HCT116 (cell line): ENCODE data around the gene PPP3CB. TPM values are rescaled to one million over a fixed set of nuclear protein-coding genes. Genes with fewer than 3 reads are reported as not detected.

Experiments used
- ATAC-seq: fragments of 200-7000 bp; cut with Tn5 transposase; 2 replicates; pipeline ENCODE4 v1.9.1; 2020; ENCODE audit warnings: mild to moderate bottlenecking, moderate library complexity
- BruUV-seq: library from RNA; stranded (reverse); fragments of 400-500 nt; replicated peaks from 2 replicates; lab custom pipeline; 2021; lab: Mats Ljungman, UMichigan
- CTCF ChIA-PET: fragments of 300-600 bp; sonication (Branson Sonifier 250); formaldehyde crosslinking; loops from one replicate; lab custom pipeline; 2021; ENCODE audit warnings: antibody characterized with exemption; lab: Charles Lee
- POLR2A ChIA-PET: fragments of 300-600, 350-600 bp; sonication (Branson Sonifier 250); formaldehyde crosslinking; loops from one replicate; lab custom pipeline; 2021; ENCODE audit warnings: antibody characterized with exemption; lab: Charles Lee
- RAD21 ChIA-PET, 2 experiments: fragments of 300-600 bp; sonication (Branson Sonifier 250); formaldehyde crosslinking; loops; one replicate each; lab custom pipeline; 2023; ENCODE audit warnings: low total read pairs in 2 of 2; ENCODE audit not compliant: uncharacterized antibody in 2 of 2, unreplicated experiment in 2 of 2, low non-redundant PET in 1 of 2; lab: Charles Lee
- DNase-seq: peaks from one replicate; pipeline ENCODE4 v3.0.0-alpha.2; 2010; ENCODE audit warnings: low read depth, low spot score
- H2AFZ ChIP-seq: fragments of 200-600 bp; shearing (Covaris generic), sonication (generic); 2 replicates; pipeline ENCODE4 v1.6.1; 2017; ENCODE audit warnings: low read depth, mixed run types, mixed read lengths, antibody characterized with exemption, low read length; ENCODE audit not compliant: poor library complexity, severe bottlenecking
- H3K27ac ChIP-seq: 2 replicates; pipeline ENCODE4 v1.5.1; 2012; ENCODE audit warnings: low read depth, low read length
- H3K27me3 ChIP-seq: fragments of 200-600 bp; sonication (generic); 2 replicates; pipeline ENCODE4 v1.6.1; 2016; ENCODE audit warnings: mixed run types, low read length, mixed read lengths; ENCODE audit not compliant: insufficient read depth
- H3K36me3 ChIP-seq, 2 experiments: fragments of 200-500 bp in 1 of 2; fragments of 200-600 bp in 1 of 2; sonication (Bioruptor generic) in 1 of 2; sonication (generic) in 1 of 2; 2 replicates each; pipeline versions ENCODE4 v1.5.1 to v1.6.1; 2014 to 2016; ENCODE audit warnings: low read length in 2 of 2, inconsistent platforms in 1 of 2, mixed read lengths in 1 of 2, mixed run types in 1 of 2; ENCODE audit not compliant: insufficient read depth in 2 of 2, control insufficient read depth in 1 of 2
- H3K4me1 ChIP-seq, 2 experiments: fragments of 200-600 bp in 1 of 2; sonication (generic) in 1 of 2; 2 replicates each; pipeline versions ENCODE4 v1.5.1 to v1.6.1; 2012 to 2017; ENCODE audit warnings: low read length in 2 of 2, inconsistent platforms in 1 of 2, mild to moderate bottlenecking in 1 of 2, mixed read lengths in 1 of 2, mixed run types in 1 of 2, moderate library complexity in 1 of 2; ENCODE audit not compliant: insufficient read depth in 2 of 2, control insufficient read depth in 1 of 2
- H3K4me2 ChIP-seq: fragments of 200-600 bp; sonication (generic); 2 replicates; pipeline ENCODE4 v1.6.1; 2017; ENCODE audit warnings: mixed run types, low read length, mixed read lengths
- H3K4me3 ChIP-seq, 2 experiments: fragments of 200-600 bp in 1 of 2; sonication (generic) in 1 of 2; replicated peaks in 1 of 2; 2 replicates each; pipeline ENCODE4 v1.5.1; 2011 to 2016; ENCODE audit warnings: low read length in 2 of 2, control low read depth in 1 of 2, low read depth in 1 of 2, mild to moderate bottlenecking in 1 of 2, mixed read lengths in 1 of 2, mixed run types in 1 of 2
- H3K79me2 ChIP-seq: fragments of 200-600 bp; sonication (generic); 2 replicates; pipeline ENCODE4 v1.6.1; 2017; ENCODE audit warnings: mild to moderate bottlenecking, mixed run types, low read length, moderate library complexity, mixed read lengths; ENCODE audit not compliant: insufficient read depth
- H3K9ac ChIP-seq: fragments of 200-600 bp; sonication (generic); 2 replicates; pipeline ENCODE4 v1.6.1; 2016; ENCODE audit warnings: low read length, mixed read lengths
- H3K9me2 ChIP-seq: fragments of 200-600 bp; sonication (generic), shearing (Covaris generic); 2 replicates; pipeline ENCODE4 v1.6.1; 2017; ENCODE audit warnings: mixed run types, mild to moderate bottlenecking, moderate library complexity; ENCODE audit not compliant: insufficient read depth
- H3K9me3 ChIP-seq, 2 experiments: fragments of 200-500 bp in 1 of 2; fragments of 200-600 bp in 1 of 2; sonication (Bioruptor generic) in 1 of 2; sonication (generic) in 1 of 2; 2 replicates each; pipeline ENCODE4 v1.6.1; 2014 to 2017; ENCODE audit warnings: low read length in 2 of 2, mixed read lengths in 2 of 2, inconsistent platforms in 1 of 2, low read depth in 1 of 2, mild to moderate bottlenecking in 1 of 2, mixed run types in 1 of 2, moderate library complexity in 1 of 2; ENCODE audit not compliant: control insufficient read depth in 1 of 2, insufficient read depth in 1 of 2
- H4K20me1 ChIP-seq: fragments of 200-600 bp; sonication (generic), shearing (Covaris generic); 2 replicates; pipeline ENCODE4 v1.6.1; 2017; ENCODE audit warnings: mixed run types, mild to moderate bottlenecking, moderate library complexity; ENCODE audit not compliant: insufficient read depth
- CBX3 ChIP-seq: IDR thresholded peaks from 2 replicates; pipeline ENCODE4 v1.6.1; 2012; ENCODE audit warnings: low read depth
- EGR1 ChIP-seq: IDR thresholded peaks from 2 replicates; pipeline ENCODE4 v1.6.1; 2012; ENCODE audit warnings: low read depth
- ELF1 ChIP-seq: IDR thresholded peaks from 2 replicates; pipeline ENCODE4 v1.6.1; 2012; ENCODE audit warnings: low read depth, borderline replicate concordance
- EZH2 ChIP-seq: fragments of 200-600 bp; sonication (generic); IDR thresholded peaks from 2 replicates; pipeline ENCODE4 v1.6.1; 2017; ENCODE audit warnings: antibody characterized with exemption, mixed run types
- EZH2phosphoT487 ChIP-seq: fragments of 200-600 bp; IDR thresholded peaks from 2 replicates; pipeline ENCODE4 v1.6.1; 2018; ENCODE audit warnings: antibody characterized with exemption, borderline replicate concordance
- JUND ChIP-seq: IDR thresholded peaks from 2 replicates; pipeline ENCODE4 v1.6.1; 2012
- POLR2A ChIP-seq: IDR thresholded peaks from 2 replicates; pipeline ENCODE4 v1.7.0; 2011; ENCODE audit warnings: borderline replicate concordance; ENCODE audit not compliant: insufficient read depth, insufficient read length; ENCODE audit errors: extremely low read depth
- SIN3A ChIP-seq: IDR thresholded peaks from 2 replicates; pipeline ENCODE4 v1.6.1; 2012; ENCODE audit warnings: low read depth
- SP1 ChIP-seq: IDR thresholded peaks from 2 replicates; pipeline ENCODE4 v1.6.1; 2012; ENCODE audit warnings: low read depth
- SRF ChIP-seq: IDR thresholded peaks from 2 replicates; pipeline ENCODE4 v1.6.1; 2012; ENCODE audit warnings: low read depth
- YY1 ChIP-seq: IDR thresholded peaks from 2 replicates; pipeline ENCODE4 v1.6.1; 2011; ENCODE audit warnings: low read length, low read depth, moderate library complexity, mild to moderate bottlenecking; ENCODE audit not compliant: insufficient replicate concordance; ENCODE audit errors: extremely low read depth
- ZFX ChIP-seq: fragments of 450-650 bp; IDR thresholded peaks from 2 replicates; pipeline ENCODE4 v1.6.1; 2017
- intact Hi-C: fragments of 100-400 bp; cut with micrococcal nuclease; formaldehyde crosslinking; loops from 2 replicates; pipeline ENCODE4 v1.10.0; 2022
- total RNA-seq: library from RNA; stranded (reverse); gene quantifications from one replicate; pipeline ENCODE4 v1.2.1, GENCODE V29; 2021; ENCODE audit not compliant: unreplicated experiment
- TF ChIP-seq, protein P1 (sequence below): IDR thresholded peaks from 2 replicates; pipeline ENCODE4 v1.6.1; 2011; ENCODE audit warnings: mild to moderate bottlenecking, low read length, moderate library complexity; ENCODE audit not compliant: insufficient replicate concordance; ENCODE audit errors: extremely low read depth
- TF ChIP-seq, protein P2 (sequence below), 3 experiments: fragments of 200-600 bp in 1 of 3; sonication (generic) in 1 of 3; IDR thresholded peaks in 2 of 3; conservative IDR thresholded peaks in 1 of 3; 2 replicates each; pipeline ENCODE4 v1.5.1; 2012 to 2017; ENCODE audit warnings: low read depth in 2 of 3, low read length in 2 of 3, antibody characterized with exemption in 1 of 3, borderline replicate concordance in 1 of 3, control low read depth in 1 of 3, mild to moderate bottlenecking in 1 of 3, mixed read lengths in 1 of 3, mixed run types in 1 of 3, moderate library complexity in 1 of 3; ENCODE audit not compliant: insufficient read depth in 1 of 3

Gene PPP3CB
- total RNA-seq, 1 experiment from 2014 or later = 32.0 TPM

DNA sequence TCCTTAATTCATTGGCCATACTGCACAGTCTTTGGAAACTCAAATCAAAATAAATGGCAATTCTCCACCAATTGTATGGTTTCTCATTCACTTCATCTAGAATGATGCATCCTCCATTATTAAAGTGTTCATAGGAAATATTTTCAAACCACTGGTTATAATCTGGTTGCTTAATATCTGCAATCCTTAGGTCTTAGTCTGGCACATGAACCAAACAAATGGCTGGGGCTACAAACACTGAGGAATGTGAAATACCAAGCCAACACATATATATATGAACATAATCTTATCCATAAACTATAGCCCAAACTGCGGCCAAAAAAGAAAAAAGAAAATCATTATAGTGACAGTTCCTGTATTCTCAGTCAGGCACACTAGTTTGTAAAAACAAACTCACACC, 56.8 kb downstream of the PPP3CB start:
- Histone ChIP-seq H3K79me2 (no peaks in the 10 kb centered on the region), H3K4me1 (peaks cover 0 to 10% of the 10 kb centered on the region in 2 experiments; a peak in 2 of 4 replicates), H3K4me2 (no peak overlapping the region)
- no peak for ATAC-seq
- intact Hi-C loops = no loop called here
- no peak for TF ChIP-seq POLR2A
- TF ChIP-seq, protein P1, sequence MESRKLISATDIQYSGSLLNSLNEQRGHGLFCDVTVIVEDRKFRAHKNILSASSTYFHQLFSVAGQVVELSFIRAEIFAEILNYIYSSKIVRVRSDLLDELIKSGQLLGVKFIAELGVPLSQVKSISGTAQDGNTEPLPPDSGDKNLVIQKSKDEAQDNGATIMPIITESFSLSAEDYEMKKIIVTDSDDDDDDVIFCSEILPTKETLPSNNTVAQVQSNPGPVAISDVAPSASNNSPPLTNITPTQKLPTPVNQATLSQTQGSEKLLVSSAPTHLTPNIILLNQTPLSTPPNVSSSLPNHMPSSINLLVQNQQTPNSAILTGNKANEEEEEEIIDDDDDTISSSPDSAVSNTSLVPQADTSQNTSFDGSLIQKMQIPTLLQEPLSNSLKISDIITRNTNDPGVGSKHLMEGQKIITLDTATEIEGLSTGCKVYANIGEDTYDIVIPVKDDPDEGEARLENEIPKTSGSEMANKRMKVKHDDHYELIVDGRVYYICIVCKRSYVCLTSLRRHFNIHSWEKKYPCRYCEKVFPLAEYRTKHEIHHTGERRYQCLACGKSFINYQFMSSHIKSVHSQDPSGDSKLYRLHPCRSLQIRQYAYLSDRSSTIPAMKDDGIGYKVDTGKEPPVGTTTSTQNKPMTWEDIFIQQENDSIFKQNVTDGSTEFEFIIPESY = no peak
- TF ChIP-seq, all 23 proteins: peak for 0
- Histone ChIP-seq H4K20me1 (no peaks in the 10 kb centered on the region), H3K27me3 (no peaks in the 10 kb centered on the region), H3K4me3 (no peak overlapping the region), H3K9ac (no peak overlapping the region), H2AFZ (no peak overlapping the region), H3K9me2 (no peaks in the 10 kb centered on the region), H3K9me3 (no peaks in the 10 kb centered on the region), H3K36me3 (peaks cover 4 to 7% of the 10 kb centered on the region in 2 experiments; a peak in 1 of 4 replicates), H3K27ac (no peak overlapping the region)
- ChIA-PET POLR2A (interaction anchor here (0.8 kb wide), 1 partner anchor 27 kb away, joined by 3 read pairs; no protein-coding TSS in a partner anchor), RAD21 (no interaction called here), CTCF (no interaction called here)
- no peak for DNase-seq
- no TSS peak for BruUV-seq

DNA sequence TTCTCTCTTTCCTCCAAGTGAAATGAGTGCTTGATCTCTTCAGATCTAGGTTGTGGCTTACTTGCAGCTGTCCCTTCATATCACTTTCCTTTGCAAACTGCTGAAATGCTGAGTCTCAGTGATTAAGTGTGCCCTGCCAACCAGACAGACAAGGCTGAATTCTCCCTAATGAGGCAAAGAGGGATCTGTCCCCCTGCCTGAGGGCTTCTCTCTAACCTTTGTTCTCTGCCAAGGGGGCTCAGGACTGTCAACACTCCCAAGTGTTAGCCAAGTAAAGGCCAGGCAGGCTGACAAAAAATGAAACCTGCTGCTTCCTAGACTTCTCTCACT, 62.3 kb downstream of the PPP3CB start, which contains the start of gene MSS51:
Gene MSS51, minus strand, starts transcription at position 24 of the 330 bp plus-strand sequence. CDS start 5,277 bp downstream, outside the sequence.
- ChIA-PET CTCF (no interaction called here), POLR2A (no interaction called here), RAD21 (no interaction called here)
- BruUV-seq = no TSS peak
- Histone ChIP-seq H3K36me3 (peaks cover 4 to 7% of the 10 kb centered on the region in 2 experiments; a peak in 1 of 4 replicates), H3K27ac (no peak within 1 kb of the TSS), H4K20me1 (no peaks in the 10 kb centered on the region), H3K4me3 (no peak within 1 kb of the TSS), H3K27me3 (no peaks in the 10 kb centered on the region), H3K9me3 (no peaks in the 10 kb centered on the region), H3K9me2 (no peaks in the 10 kb centered on the region), H3K79me2 (no peaks in the 10 kb centered on the region), H3K4me2 (no peak within 1 kb of the TSS), H3K4me1 (no peaks in the 10 kb centered on the region), H2AFZ (no peak within 1 kb of the TSS), H3K9ac (no peak within 1 kb of the TSS)
- no peak for ATAC-seq
- DNase-seq = no peak
- intact Hi-C loops = no loop called here
- TF ChIP-seq JUND (no peak), ZFX (no peak), SP1 (no peak), YY1 (no peak), ELF1 (no peak), EGR1 (no peak), EZH2 (no peak), SRF (no peak), EZH2phosphoT487 (no peak), SIN3A (no peak), CBX3 (no peak)
- TF ChIP-seq, protein P1 = no peak
- TF ChIP-seq, protein P2, sequence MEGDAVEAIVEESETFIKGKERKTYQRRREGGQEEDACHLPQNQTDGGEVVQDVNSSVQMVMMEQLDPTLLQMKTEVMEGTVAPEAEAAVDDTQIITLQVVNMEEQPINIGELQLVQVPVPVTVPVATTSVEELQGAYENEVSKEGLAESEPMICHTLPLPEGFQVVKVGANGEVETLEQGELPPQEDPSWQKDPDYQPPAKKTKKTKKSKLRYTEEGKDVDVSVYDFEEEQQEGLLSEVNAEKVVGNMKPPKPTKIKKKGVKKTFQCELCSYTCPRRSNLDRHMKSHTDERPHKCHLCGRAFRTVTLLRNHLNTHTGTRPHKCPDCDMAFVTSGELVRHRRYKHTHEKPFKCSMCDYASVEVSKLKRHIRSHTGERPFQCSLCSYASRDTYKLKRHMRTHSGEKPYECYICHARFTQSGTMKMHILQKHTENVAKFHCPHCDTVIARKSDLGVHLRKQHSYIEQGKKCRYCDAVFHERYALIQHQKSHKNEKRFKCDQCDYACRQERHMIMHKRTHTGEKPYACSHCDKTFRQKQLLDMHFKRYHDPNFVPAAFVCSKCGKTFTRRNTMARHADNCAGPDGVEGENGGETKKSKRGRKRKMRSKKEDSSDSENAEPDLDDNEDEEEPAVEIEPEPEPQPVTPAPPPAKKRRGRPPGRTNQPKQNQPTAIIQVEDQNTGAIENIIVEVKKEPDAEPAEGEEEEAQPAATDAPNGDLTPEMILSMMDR (IDR thresholded peaks at IDR 0.05 in 2 of 3, conservative IDR thresholded peaks at IDR 0.05 in 1 of 3; ENCODE audit: borderline replicate concordance in 1 of 3, insufficient read depth in 1 of 3, low read depth in 2 of 3, low read length in 2 of 3) = no peak
